HAP-1 (cell line): Measurements from ENCODE around the gene RAB43.
"Not testable (repeated sequence)": the region's sequence is repeated elsewhere in the genome, so short reads cannot be mapped to it uniquely, and the experiment has no call there.

Experiments
- DNase-seq, 2 experiments: peaks; one replicate each; pipeline ENCODE4 v3.0.0-alpha.2; 2016 to 2020; ENCODE audit warnings: low spot score in 2 of 2
- H3K27me3 ChIP-seq: fragments of 250-450 bp; sonication (Bioruptor Pico); 2 replicates; pipeline ENCODE4 v1.5.1; 2020; ENCODE audit warnings: low read depth, mild to moderate bottlenecking, moderate library complexity
- H3K36me3 ChIP-seq: fragments of 250-450 bp; sonication (Bioruptor Pico); replicated peaks from 2 replicates; pipeline ENCODE4 v1.5.1; 2020; ENCODE audit warnings: mild to moderate bottlenecking
- H3K4me1 ChIP-seq: fragments of 250-450 bp; sonication (Bioruptor Pico); 2 replicates; pipeline ENCODE4 v1.5.1; 2020; ENCODE audit warnings: mild to moderate bottlenecking
- H3K4me3 ChIP-seq: fragments of 250-450 bp; sonication (Bioruptor Pico); 2 replicates; pipeline ENCODE4 v1.5.1; 2020; ENCODE audit warnings: mild to moderate bottlenecking, moderate library complexity
- H3K9me3 ChIP-seq: fragments of 250-450 bp; sonication (Bioruptor Pico); 2 replicates; pipeline ENCODE4 v1.5.1; 2020; ENCODE audit warnings: mild to moderate bottlenecking, moderate library complexity
- in situ Hi-C: fragments of 300-500 bp; cut with MboI; formaldehyde crosslinking; loops from 3 replicates; pipeline ENCODE4 v1.14.3; 2020; ENCODE audit warnings: low sequenced_read_pairs, inconsistent platforms, mixed read lengths

Gene RAB43

DNA sequence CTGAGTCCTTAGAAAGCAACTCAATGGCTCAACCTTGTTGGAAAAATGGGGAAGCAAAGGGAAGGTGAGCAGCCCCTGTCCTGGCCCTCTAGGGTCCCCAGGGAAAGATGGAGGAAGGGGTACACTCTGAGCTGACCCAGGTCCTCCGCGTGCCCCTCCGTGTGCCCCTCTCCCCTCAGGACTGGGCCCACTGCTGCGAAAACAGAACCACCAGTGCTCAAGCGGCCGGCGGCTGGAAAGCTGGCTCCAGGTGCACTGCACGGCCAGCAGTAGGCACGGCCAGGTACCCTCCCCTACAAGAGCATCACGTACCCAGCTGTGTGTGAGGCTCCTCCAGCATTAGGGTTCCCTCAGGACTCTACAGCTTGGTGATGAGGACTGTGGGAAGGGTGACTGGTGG, 26.3 kb downstream of the RAB43 start:
- Histone ChIP-seq H3K4me3 (no peak overlapping the region), H3K36me3 (no peaks in the 10 kb centered on the region; the same call in 1 of the 2 replicates), H3K9me3 (no peaks in the 10 kb centered on the region), H3K27me3 (no peaks in the 10 kb centered on the region), H3K4me1 (no peaks in the 10 kb centered on the region)
- in situ Hi-C loops: no loop called here
- DNase-seq: no peak

- H3K4me3 ChIP-seq, H3K4me1 ChIP-seq, in situ Hi-C loops, H3K9me3 ChIP-seq, DNase-seq, H3K36me3 ChIP-seq, H3K27me3 ChIP-seq: not testable (repeated sequence)
These were observed 33.3 kb downstream of the RAB43 start for GRCh38 chr3:129088312-129088711.

GRCh38 chr3:129087904-129088303, 33.7 kb downstream of the RAB43 start:
- H3K4me3 ChIP-seq, H3K9me3 ChIP-seq, in situ Hi-C loops: not testable (repeated sequence)

GRCh38 chr3:129087138-129087702, 34.4 kb downstream of the RAB43 start:
- no peaks in the 10 kb centered on the region for H3K4me1 ChIP-seq
- H3K9me3 ChIP-seq: no peaks in the 10 kb centered on the region
- H3K4me3 ChIP-seq: no peak overlapping the region
- DNase-seq: no peak
- in situ Hi-C loops: no loop called here
- H3K36me3 ChIP-seq: no peaks in the 10 kb centered on the region
- no peaks in the 10 kb centered on the region for H3K27me3 ChIP-seq

More at GRCh38 chr3:129087904-129088303, 33.7 kb downstream of the RAB43 start:
- H3K4me1 ChIP-seq, H3K27me3 ChIP-seq, H3K36me3 ChIP-seq: not testable (repeated sequence)
- DNase-seq: peak in 1 of 2 experiments; percentile 56

GRCh38 chr3:129085818-129086217, 35.8 kb downstream of the RAB43 start:
- Histone ChIP-seq H3K9me3 (no peaks in the 10 kb centered on the region), H3K4me3 (no peak overlapping the region), H3K36me3 (no peaks in the 10 kb centered on the region), H3K27me3 (no peaks in the 10 kb centered on the region), H3K4me1 (no peaks in the 10 kb centered on the region)
- DNase-seq: no peak
- in situ Hi-C loops: no loop called here

DNA sequence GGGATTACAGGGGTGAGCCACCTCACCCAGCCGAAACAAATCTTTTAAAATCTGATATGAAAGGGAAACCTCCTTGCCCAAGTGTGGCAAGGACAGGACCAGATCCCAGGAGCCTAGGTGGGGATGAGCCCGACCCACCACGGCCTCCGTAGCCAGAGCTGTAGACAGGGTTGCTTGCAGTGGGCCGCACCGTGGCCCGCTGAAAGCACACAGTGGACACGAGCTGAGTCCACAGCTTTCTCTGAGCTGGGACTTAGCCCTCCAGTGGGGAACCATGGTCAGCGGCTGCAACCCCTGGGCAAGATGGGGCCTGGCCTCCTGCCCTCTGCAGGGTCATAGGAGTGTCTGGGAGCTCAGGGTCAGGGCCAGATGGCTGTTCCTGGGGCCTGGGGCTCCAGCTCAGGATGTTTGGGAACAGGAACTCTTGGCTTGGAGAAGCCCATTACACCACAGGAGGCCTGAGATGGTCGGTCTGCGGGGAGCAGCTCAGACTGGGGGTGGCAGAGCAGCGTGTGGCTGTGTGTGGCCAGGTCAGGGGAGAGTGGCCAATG, 36.4 kb downstream of the RAB43 start:
- Histone ChIP-seq H3K36me3 (no peaks in the 10 kb centered on the region), H3K4me1 (no peaks in the 10 kb centered on the region), H3K27me3 (no peaks in the 10 kb centered on the region), H3K9me3 (no peaks in the 10 kb centered on the region), H3K4me3 (no peak overlapping the region)
- in situ Hi-C loops: no loop called here
- DNase-seq: no peak

GRCh38 chr3:129084501-129084900, 37.1 kb downstream of the RAB43 start:
- Histone ChIP-seq H3K4me3 (no peak overlapping the region), H3K36me3 (no peaks in the 10 kb centered on the region), H3K27me3 (no peaks in the 10 kb centered on the region), H3K4me1 (no peaks in the 10 kb centered on the region), H3K9me3 (no peaks in the 10 kb centered on the region)
- in situ Hi-C loops: no loop called here
- no peak for DNase-seq

DNA sequence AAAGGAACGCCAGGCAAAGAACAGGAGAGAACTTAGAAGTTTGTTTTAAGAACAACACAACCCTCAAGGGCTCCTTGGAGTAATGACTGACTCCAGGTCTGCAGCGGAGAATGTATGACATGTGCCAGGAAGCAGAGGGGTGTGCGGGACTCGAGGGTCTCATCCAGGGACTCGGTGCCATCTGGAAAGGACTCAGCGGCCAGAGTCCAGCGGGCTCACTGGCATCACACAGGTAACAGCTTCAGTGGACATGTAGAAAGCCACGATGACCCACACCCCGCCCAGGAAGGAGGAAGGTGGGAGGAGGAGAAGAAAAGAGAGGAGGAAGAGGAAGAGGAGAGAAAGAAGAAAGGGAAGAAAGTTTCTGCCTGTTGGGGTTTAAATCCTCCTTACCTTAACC, 39.6 kb downstream of the RAB43 start:
- no peaks in the 10 kb centered on the region for H3K4me1 ChIP-seq
- no peak for DNase-seq
- no peak overlapping the region for H3K4me3 ChIP-seq
- no peaks in the 10 kb centered on the region for H3K9me3 ChIP-seq
- no peaks in the 10 kb centered on the region for H3K27me3 ChIP-seq
- H3K36me3 ChIP-seq: no peaks in the 10 kb centered on the region
- in situ Hi-C loops: no loop called here

GRCh38 chr3:129081503-129081902, 40.1 kb downstream of the RAB43 start:
- no peaks in the 10 kb centered on the region for H3K4me1 ChIP-seq
- H3K36me3 ChIP-seq: no peaks in the 10 kb centered on the region
- no peak for DNase-seq
- H3K9me3 ChIP-seq: no peaks in the 10 kb centered on the region
- in situ Hi-C loops: no loop called here
- no peaks in the 10 kb centered on the region for H3K27me3 ChIP-seq
- H3K4me3 ChIP-seq: no peak overlapping the region

GRCh38 chr3:129078510-129078909, 43.1 kb downstream of the RAB43 start:
- no peaks in the 10 kb centered on the region for H3K36me3 ChIP-seq
- in situ Hi-C loops: no loop called here
- DNase-seq: no peak
- no peaks in the 10 kb centered on the region for H3K9me3 ChIP-seq
- H3K4me1 ChIP-seq: no peaks in the 10 kb centered on the region
- no peaks in the 10 kb centered on the region for H3K27me3 ChIP-seq
- H3K4me3 ChIP-seq: no peak overlapping the region

DNA sequence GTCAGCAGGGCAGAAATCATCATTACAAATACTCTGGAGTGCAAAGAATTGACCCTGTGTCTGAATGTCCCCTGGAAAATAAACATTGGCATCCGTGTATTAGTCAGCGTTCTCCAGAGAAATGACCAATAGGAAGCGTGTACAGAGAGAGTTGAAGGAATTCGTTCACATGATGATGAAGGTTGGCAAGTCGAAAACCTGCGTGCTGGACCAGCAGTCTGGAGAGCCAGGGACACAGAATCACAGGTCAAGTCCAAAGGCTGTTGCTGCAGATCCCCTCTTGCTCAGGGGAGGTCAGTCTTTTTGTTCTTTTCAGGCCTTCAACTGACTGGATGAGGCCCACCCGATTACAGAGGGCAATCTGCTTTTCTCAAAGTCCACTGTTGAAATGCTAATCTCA, 44.4 kb downstream of the RAB43 start:
- no peak overlapping the region for H3K4me3 ChIP-seq
- no peak for DNase-seq
- no peaks in the 10 kb centered on the region for H3K27me3 ChIP-seq
- in situ Hi-C loops: no loop called here
- H3K9me3 ChIP-seq: no peaks in the 10 kb centered on the region
- H3K36me3 ChIP-seq: no peaks in the 10 kb centered on the region
- no peaks in the 10 kb centered on the region for H3K4me1 ChIP-seq

DNA sequence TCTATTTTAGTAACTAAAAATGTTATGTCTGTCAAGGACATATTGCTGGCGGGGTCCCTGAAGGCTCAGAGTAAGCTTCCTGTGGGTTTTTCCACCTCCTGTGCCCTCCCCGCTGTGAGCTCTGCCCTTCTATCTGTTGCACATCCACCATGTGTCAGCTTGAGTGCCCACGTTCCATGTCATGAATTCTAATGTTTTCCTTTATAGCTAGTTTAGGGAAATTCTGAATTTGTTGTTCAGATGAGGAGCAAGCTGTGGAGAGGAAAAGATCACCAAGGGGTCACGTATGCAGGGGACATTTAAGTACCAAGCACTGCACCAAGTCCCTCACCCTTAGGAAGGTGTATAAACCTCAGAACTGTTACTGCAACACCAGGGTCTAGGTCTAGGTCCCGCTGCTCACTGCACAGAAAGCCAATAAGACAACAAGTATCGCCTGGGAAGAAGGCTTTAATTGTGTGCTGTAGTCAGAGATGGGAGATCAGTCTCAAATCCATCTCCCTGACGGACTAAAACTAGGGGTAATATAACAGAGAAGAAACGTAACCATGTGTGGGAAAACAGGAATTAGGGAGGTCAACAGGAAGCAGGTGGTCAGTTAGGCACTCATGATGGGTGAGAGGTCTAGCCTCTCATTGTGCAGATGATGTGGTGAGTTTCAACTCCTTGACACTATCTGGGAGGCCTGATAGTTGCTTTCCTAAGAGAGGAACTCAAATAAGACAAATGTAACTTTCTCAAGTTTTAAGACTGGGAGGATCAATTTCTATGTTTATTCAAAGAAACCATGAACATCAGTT, 51.3 kb downstream of the RAB43 start:
- H3K9me3 ChIP-seq: no peaks in the 10 kb centered on the region
- H3K4me1 ChIP-seq: no peaks in the 10 kb centered on the region
- H3K36me3 ChIP-seq: no peaks in the 10 kb centered on the region
- in situ Hi-C loops: no loop called here
- H3K4me3 ChIP-seq: no peak overlapping the region
- no peaks in the 10 kb centered on the region for H3K27me3 ChIP-seq
- DNase-seq: no peak

- H3K4me1 ChIP-seq, H3K4me3 ChIP-seq, H3K27me3 ChIP-seq, H3K9me3 ChIP-seq, DNase-seq, H3K36me3 ChIP-seq, in situ Hi-C loops: not testable (repeated sequence)
These were observed 52.1 kb downstream of the RAB43 start for GRCh38 chr3:129069313-129070085.
